ENCODE data around the gene MED29.
A peak's percentile ranks its signal among the peaks of the same experiment; 100 is the strongest.

MED29 gene

GRCh38 chr19:39424934-39425333, 33.8 kb downstream of the MED29 start:
- DNase-seq (ENCODE audit: extremely low spot score, insufficient read length, low read depth) (no peak), FAIRE-seq (no peak)

GRCh38 chr19:39425744-39426143, 34.6 kb downstream of the MED29 start:
- no peak for FAIRE-seq
- DNase-seq (ENCODE audit: extremely low spot score, insufficient read length, low read depth): no peak

GRCh38 chr19:39426170-39426569, 35.0 kb downstream of the MED29 start:
- no peak for FAIRE-seq
- no peak for DNase-seq (ENCODE audit: extremely low spot score, insufficient read length, low read depth)

GRCh38 chr19:39427707-39428106, 36.5 kb downstream of the MED29 start:
- DNase-seq (ENCODE audit: extremely low spot score, insufficient read length, low read depth) (no peak), FAIRE-seq (no peak)

GRCh38 chr19:39428283-39429112, 37.3 kb downstream of the MED29 start:
- no peak for DNase-seq (ENCODE audit: extremely low spot score, insufficient read length, low read depth)
- no peak for FAIRE-seq

GRCh38 chr19:39430675-39431593, 39.8 kb downstream of the MED29 start:
- DNase-seq (ENCODE audit: extremely low spot score, insufficient read length, low read depth) (no peak), FAIRE-seq (peak; percentile 64)

- FAIRE-seq (no peak), DNase-seq (ENCODE audit: extremely low spot score, insufficient read length, low read depth) (no peak)
These were observed 41.5 kb downstream of the MED29 start for GRCh38 chr19:39432677-39433025.

GRCh38 chr19:39433480-39434079, 42.4 kb downstream of the MED29 start:
- DNase-seq (ENCODE audit: extremely low spot score, insufficient read length, low read depth): no peak
- no peak for FAIRE-seq

GRCh38 chr19:39434123-39435076, 43.2 kb downstream of the MED29 start:
- FAIRE-seq: no peak

GRCh38 chr19:39435499-39436349, 44.5 kb downstream of the MED29 start, which contains the start of gene RPS16:
Gene RPS16 (minus strand): TSS chr19:39435949. CDS start chr19:39435895, 54 bp downstream.
- FAIRE-seq (peak; percentile 95), DNase-seq (ENCODE audit: extremely low spot score, insufficient read length, low read depth) (peak; percentile 90)

More at GRCh38 chr19:39434123-39435076, 43.2 kb downstream of the MED29 start:
- no peak for DNase-seq (ENCODE audit: extremely low spot score, insufficient read length, low read depth)

- FAIRE-seq (no peak), DNase-seq (ENCODE audit: extremely low spot score, insufficient read length, low read depth) (no peak)
These were observed 45.2 kb downstream of the MED29 start for GRCh38 chr19:39436350-39436716.

- FAIRE-seq (no peak), DNase-seq (ENCODE audit: extremely low spot score, insufficient read length, low read depth) (no peak)
These were observed 47.2 kb downstream of the MED29 start for GRCh38 chr19:39438270-39438934.

GRCh38 chr19:39444598-39445195, 53.5 kb downstream of the MED29 start:
- FAIRE-seq (no peak), DNase-seq (ENCODE audit: extremely low spot score, insufficient read length, low read depth) (no peak)

GRCh38 chr19:39445196-39446111, 54.3 kb downstream of the MED29 start, which contains the start of gene SUPT5H:
Gene SUPT5H (plus strand): TSS chr19:39445582. CDS start chr19:39445891, 309 bp downstream.
- DNase-seq (ENCODE audit: extremely low spot score, insufficient read length, low read depth) (peak; percentile 98), FAIRE-seq (peak; percentile 96)

- no peak for FAIRE-seq
These were observed 55.3 kb downstream of the MED29 start for GRCh38 chr19:39446365-39447084.

GRCh38 chr19:39448271-39448670, 57.1 kb downstream of the MED29 start:
- peak; percentile 83 for FAIRE-seq
- DNase-seq (ENCODE audit: extremely low spot score, insufficient read length, low read depth): peak; percentile 22

More at GRCh38 chr19:39446365-39447084, 55.3 kb downstream of the MED29 start:
- no peak for DNase-seq (ENCODE audit: extremely low spot score, insufficient read length, low read depth)
